ENCODE data around the gene GPC2. TPM values are rescaled to one million over a fixed set of nuclear protein-coding genes. Genes with fewer than 3 reads are reported as not detected.
A peak's percentile ranks its signal among the peaks of the same experiment; 100 is the strongest.

Gene GPC2
- total RNA-seq, 4 donors from 2014 or later: 1.3 TPM; not detected in 3

DNA sequence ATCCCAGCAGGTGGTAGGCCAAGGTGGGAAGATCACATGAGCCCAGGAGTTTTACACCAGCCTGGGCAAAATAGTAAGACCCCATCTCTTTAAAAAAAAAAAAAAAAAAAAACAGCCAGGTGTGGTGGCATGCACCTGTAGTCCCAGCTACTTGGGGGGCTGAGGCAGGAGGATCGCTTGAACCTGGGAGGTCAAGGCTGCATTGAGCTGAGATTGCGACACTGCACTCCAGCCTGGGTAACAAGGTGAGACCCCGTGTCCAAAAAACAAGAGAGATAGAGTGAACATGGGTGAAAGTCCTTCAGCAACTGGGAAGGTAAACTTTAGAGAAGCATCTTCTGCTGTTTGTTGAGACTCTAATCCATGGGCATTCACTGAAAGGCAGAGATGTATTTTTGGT, 34.7 kb downstream of the GPC2 start:
- 91 to 93% methylated on average over 3 of the region's 3 CpGs for WGBS, 2 donors
- no peak for DNase-seq
- H3K27ac ChIP-seq: no peak overlapping the region
- no peaks in the 10 kb centered on the region for H3K27me3 ChIP-seq
- TF ChIP-seq POLR2A (IDR thresholded peaks at IDR 0.05): no peak
- TF ChIP-seq, protein P1, sequence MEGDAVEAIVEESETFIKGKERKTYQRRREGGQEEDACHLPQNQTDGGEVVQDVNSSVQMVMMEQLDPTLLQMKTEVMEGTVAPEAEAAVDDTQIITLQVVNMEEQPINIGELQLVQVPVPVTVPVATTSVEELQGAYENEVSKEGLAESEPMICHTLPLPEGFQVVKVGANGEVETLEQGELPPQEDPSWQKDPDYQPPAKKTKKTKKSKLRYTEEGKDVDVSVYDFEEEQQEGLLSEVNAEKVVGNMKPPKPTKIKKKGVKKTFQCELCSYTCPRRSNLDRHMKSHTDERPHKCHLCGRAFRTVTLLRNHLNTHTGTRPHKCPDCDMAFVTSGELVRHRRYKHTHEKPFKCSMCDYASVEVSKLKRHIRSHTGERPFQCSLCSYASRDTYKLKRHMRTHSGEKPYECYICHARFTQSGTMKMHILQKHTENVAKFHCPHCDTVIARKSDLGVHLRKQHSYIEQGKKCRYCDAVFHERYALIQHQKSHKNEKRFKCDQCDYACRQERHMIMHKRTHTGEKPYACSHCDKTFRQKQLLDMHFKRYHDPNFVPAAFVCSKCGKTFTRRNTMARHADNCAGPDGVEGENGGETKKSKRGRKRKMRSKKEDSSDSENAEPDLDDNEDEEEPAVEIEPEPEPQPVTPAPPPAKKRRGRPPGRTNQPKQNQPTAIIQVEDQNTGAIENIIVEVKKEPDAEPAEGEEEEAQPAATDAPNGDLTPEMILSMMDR (IDR thresholded peaks at IDR 0.05): no peak
- H3K9me3 ChIP-seq: no peaks in the 10 kb centered on the region
- no peak overlapping the region for H3K4me3 ChIP-seq (replicated peaks in 1 of 3)
- H3K4me1 ChIP-seq: peaks cover 0 to 7% of the 10 kb centered on the region in 2 donors
- intact Hi-C loops (cut with DNase I): no loop called here
- H3K36me3 ChIP-seq: no peaks in the 10 kb centered on the region

DNA sequence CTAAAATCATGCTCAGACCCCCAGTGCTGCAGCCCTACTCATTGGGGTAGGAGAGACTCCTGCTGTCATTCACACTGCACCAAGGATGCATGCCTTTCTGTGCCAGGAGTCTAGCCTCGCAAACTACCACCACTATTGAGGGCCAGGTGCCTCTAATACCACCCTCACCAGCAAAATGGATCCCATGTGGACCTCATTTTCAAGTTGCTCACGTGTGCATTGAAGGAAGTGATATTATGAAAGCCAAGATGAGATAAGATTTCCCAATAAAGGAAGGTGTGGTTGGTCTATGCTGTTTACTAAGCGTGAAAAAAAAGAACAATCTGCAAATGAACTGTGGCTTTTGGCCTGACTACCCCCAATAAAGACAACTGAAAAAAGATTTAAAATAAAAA, 35.6 kb downstream of the GPC2 start:
- no peak for DNase-seq
- Histone ChIP-seq H3K36me3 (no peaks in the 10 kb centered on the region), H3K27ac (no peak overlapping the region), H3K4me3 (replicated peaks in 1 of 3) (no peak overlapping the region), H3K27me3 (no peaks in the 10 kb centered on the region), H3K4me1 (peaks cover 0 to 7% of the 10 kb centered on the region in 2 donors), H3K9me3 (no peaks in the 10 kb centered on the region)
- WGBS, 2 donors: 70 to 84% methylated on average over 3 of the region's 3 CpGs
- intact Hi-C loops (cut with DNase I): no loop called here
- no peak for TF ChIP-seq POLR2A (IDR thresholded peaks at IDR 0.05)
- TF ChIP-seq, protein P1 (IDR thresholded peaks at IDR 0.05): no peak

- Histone ChIP-seq H3K27me3 (no peaks in the 10 kb centered on the region), H3K27ac (no peak overlapping the region), H3K4me1 (peaks cover 0 to 7% of the 10 kb centered on the region in 2 donors), H3K4me3 (replicated peaks in 1 of 3) (no peak overlapping the region), H3K36me3 (no peaks in the 10 kb centered on the region), H3K9me3 (no peaks in the 10 kb centered on the region)
- no peak for DNase-seq
- TF ChIP-seq, protein P1 (IDR thresholded peaks at IDR 0.05): no peak
- TF ChIP-seq POLR2A (IDR thresholded peaks at IDR 0.05): no peak
- intact Hi-C loops (cut with DNase I): no loop called here
- WGBS, 2 donors: 73 to 77% methylated on average over 13 of the region's 13 CpGs
These were observed 39.1 kb downstream of the GPC2 start for GRCh38 chr7:100137851-100138760.

GRCh38 chr7:100132697-100133151, 44.5 kb downstream of the GPC2 start:
- DNase-seq: peak; percentile 41 to 42
- Histone ChIP-seq H3K4me1 (peaks cover 0 to 11% of the 10 kb centered on the region in 2 donors), H3K27ac (no peak overlapping the region), H3K36me3 (no peaks in the 10 kb centered on the region), H3K9me3 (no peaks in the 10 kb centered on the region), H3K27me3 (no peaks in the 10 kb centered on the region), H3K4me3 (replicated peaks in 1 of 3) (no peak overlapping the region)
- 32 to 38% methylated on average over 3 of the region's 3 CpGs for WGBS, 2 donors
- intact Hi-C loops (cut with DNase I): loop anchor here (5.0 kb wide), 1 partner anchor 155 kb away; the partner anchor contains the start of gene AZGP1
- TF ChIP-seq POLR2A (IDR thresholded peaks at IDR 0.05): no peak
- TF ChIP-seq, protein P1 (IDR thresholded peaks at IDR 0.05): peak in 5 of 6 experiments; percentile 26 to 72 (median 45)

- Histone ChIP-seq H3K4me3 (replicated peaks in 1 of 3) (no peak overlapping the region), H3K27ac (no peak overlapping the region), H3K36me3 (no peaks in the 10 kb centered on the region), H3K4me1 (peaks cover 0 to 10% of the 10 kb centered on the region in 2 donors), H3K9me3 (no peaks in the 10 kb centered on the region), H3K27me3 (no peaks in the 10 kb centered on the region)
- no peak for DNase-seq
- intact Hi-C loops (cut with DNase I): loop anchor here (5.0 kb wide), 1 partner anchor 155 kb away; the partner anchor contains the start of gene AZGP1
- TF ChIP-seq POLR2A (IDR thresholded peaks at IDR 0.05): no peak
- TF ChIP-seq, protein P1 (IDR thresholded peaks at IDR 0.05): no peak
- WGBS, 2 donors: 64 to 71% methylated on average over 7 of the region's 7 CpGs
These were observed 45.1 kb downstream of the GPC2 start for GRCh38 chr7:100132126-100132525.
